Activated gamma-delta T cell (primary cell): ENCODE measurements around the gene MYO16.

Source experiments
- DNase-seq: peaks from one replicate; lab custom pipeline; 2025; lab: John Stamatoyannopoulos, UW
- total RNA-seq, 2 donors: gene quantifications; one replicate each; lab custom pipeline; 2026; lab: John Stamatoyannopoulos, UW

The MYO16 gene
- total RNA-seq: 1.1 to 1.9 reads per million in 2 donors

GRCh38 chr13:108629181-108629752 lies at the start of gene MYO16:
Gene MYO16, plus strand, starts transcription at chr13:108629611. Its CDS starts 234 bp downstream, at chr13:108629845.
- DNase-seq: no peak

DNA sequence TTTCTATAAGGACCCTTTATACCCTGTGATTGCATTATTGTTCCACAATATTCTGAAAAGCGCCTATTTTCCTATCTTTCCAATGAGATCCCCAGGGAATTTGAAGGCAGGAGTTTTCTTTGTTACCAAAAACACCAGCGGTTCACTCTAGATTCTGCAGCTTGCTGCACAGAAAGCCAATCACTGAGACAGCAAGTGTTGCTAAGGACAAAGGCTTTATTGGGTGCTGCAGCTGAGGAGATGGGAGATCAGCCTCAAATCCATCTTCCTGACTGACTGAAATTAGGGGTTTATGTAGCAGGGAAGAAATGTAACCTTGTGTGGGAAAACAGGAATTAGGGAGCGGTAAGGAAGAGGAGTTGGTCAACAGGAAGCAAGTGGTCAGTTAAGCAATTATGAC lies 42.6 kb upstream of the MYO16 start:
- DNase-seq: no peak

DNA sequence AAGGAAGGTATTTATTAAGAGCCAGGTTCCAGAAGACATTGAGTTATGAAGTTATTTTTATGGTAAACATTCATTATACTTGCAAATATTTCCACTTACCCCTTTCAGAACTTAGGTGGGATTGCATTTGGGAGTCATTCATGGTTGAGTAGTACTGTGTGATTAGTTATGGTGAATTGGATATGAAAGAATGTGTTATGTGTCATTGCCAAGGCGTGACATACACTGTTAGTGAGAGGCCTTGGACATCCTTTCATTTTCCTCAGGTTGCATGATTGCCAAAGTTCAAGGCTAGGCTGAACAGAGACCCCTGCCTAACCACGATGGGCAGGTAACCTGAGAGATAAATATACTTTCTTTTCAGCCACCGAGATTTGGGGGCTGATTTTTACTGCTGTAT lies 40.9 kb upstream of the MYO16 start:
- no peak for DNase-seq

DNA sequence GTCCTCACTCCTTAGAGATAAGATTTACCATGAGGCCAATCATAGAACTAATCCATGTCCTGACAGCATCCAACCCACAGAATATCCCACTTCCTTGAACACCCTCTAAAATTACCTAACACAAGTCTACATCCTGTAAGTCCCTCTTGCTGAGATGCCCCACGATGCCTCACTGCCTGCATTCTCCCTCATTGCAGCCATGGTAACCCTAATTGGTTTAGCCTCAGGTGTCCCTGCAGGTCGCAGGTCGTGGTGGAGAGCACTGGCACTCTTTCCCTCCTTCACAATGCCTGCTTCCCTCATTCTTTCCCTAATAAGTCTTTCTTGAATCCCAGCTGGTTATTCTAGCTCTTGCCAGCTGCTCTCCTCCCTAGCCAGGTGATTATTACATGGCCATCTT lies 35.3 kb upstream of the MYO16 start:
- no peak for DNase-seq

- no peak for DNase-seq
These were observed 33.8 kb upstream of the MYO16 start for GRCh38 chr13:108595436-108596274.

DNA sequence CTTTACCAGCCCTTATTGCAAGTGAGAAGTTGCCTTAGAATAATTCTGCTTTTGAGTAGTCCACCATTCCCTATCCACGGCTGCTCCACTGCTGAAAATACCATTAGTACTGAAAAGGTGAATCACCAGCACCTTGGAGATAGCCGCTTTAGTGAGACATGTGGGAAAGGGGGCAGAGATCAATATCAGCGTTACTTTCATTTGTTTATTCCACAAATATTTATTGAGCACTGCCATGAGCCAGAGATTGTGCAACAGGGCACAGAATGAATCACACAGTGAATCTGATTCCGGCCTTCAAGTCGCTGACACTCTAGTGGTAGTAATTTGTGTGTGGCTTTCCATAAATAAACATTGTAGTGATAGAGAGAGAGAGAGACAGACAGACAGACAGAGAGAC lies 31.5 kb upstream of the MYO16 start:
- no peak for DNase-seq

DNA sequence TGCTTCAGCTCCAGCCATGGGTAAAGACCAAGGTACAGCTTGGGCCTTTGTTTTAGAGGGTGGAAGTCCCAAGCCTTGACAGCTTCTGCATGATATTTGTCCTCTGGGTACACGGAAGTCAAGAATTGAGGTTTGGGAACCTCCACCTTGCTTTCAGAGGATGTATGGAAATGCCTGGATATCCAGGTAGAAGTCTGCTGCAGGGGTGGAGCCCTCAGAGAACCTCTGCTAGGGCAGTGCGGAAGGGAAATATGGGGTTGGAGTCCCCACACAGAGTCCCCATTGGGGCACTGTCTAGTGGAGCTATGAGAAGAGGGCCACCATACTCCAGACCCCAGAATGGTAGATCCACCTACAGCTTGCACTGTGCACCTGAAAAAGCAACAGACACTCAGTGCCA lies 23.0 kb upstream of the MYO16 start:
- no peak for DNase-seq

DNA sequence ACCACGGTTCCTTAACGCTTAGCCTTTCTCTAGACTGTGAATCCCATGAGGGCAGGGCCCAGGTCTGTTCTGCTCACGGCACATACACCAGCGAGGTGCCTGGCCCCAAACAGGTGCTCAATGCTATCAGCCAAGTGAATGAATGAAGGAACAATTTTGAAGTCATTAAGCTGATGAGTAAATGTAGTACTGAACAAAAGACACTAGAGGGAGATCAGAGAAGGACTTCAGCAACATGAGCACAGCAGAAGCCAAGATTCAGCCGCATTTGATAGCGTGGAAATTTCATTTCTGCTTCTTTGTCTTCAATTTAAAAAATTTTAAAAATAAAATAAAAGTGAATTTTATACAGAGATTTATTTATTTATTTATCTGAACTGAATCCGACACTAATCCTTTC lies 20.1 kb upstream of the MYO16 start:
- DNase-seq: no peak

DNA sequence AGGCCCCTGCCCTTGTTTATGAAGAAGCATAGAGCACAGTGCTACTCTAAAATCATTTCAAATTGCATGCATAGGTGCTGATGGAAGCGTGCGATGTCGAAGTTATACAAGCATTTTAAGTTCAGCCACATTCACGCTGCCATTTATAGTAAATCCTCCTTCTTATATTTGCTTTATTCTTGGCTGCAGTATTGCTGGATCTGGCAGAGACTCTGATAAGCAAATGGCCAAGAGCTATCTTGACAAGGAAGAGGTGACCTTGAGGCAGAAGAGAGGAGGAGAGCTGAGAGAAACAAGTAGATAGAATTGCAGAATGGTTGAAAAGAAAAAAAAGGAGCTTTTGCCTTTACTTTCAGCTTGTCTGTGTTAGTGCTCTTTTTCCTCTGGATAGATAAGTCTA lies 18.9 kb upstream of the MYO16 start:
- no peak for DNase-seq

GRCh38 chr13:108615241-108615640 lies 14.2 kb upstream of the MYO16 start:
- DNase-seq: no peak

- no peak for DNase-seq
These were observed 11.2 kb upstream of the MYO16 start for GRCh38 chr13:108618233-108618632.

- DNase-seq: no peak
These were observed 7.9 kb upstream of the MYO16 start for GRCh38 chr13:108621462-108621861.

DNA sequence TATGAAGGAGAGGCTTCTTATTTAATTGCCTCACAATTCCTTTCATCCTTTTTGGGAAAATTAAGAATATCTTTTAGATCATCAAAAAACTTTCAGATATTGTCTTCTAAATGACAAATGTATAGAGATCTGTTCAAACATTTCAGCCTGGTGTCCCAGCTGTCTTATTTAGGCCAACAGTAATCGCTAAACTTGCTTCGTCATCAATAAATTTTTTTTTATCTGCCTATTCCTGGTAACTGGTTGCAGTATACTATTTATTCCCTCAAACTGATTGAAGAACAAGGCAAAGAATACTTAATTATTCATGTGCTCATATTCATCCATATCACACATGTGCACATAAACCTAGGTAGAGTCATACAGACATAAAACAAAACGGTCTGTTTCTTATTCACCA lies 5.3 kb upstream of the MYO16 start:
- DNase-seq: no peak

GRCh38 chr13:108624979-108625378 lies 4.4 kb upstream of the MYO16 start:
- no peak for DNase-seq

- no peak for DNase-seq
These were observed 577 bp downstream of the MYO16 start for GRCh38 chr13:108629988-108630387.

GRCh38 chr13:108632649-108633167 lies 3.3 kb downstream of the MYO16 start:
- DNase-seq: no peak

- DNase-seq: no peak
These were observed 9.5 kb downstream of the MYO16 start for GRCh38 chr13:108638901-108639300.

DNA sequence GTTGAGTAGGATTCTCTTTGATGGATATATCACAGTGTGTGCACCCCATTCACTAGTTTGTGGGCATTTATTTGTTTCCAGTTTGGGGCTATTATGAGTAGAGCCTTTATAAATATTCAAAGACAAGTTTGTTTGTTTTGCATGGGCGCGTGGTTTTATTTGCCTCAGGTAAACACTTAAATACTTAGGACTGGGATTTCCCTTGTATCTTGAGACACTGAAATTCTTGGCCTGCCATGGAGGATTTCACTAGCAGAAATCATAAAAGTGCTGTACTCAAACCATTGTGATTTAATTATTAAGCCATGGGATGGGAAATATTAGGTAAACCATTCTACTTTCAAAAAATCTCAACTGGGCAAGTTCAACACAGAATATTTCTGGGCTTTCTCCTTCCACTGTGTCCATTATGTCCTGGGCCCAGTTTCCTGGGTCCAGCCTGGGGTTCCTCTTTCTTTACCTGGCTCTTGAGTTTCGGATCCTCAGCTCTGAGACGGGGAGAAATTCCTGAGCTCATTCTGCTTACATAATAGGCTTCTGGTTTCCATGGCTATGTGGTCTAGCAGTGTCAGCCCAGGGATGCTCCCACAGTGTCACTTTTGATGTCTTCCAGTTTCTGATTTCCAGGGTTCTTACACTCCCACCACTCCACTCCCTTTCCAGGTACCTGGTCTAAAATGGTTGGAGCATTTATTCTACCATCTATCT lies 14.4 kb downstream of the MYO16 start:
- DNase-seq: no peak

DNA sequence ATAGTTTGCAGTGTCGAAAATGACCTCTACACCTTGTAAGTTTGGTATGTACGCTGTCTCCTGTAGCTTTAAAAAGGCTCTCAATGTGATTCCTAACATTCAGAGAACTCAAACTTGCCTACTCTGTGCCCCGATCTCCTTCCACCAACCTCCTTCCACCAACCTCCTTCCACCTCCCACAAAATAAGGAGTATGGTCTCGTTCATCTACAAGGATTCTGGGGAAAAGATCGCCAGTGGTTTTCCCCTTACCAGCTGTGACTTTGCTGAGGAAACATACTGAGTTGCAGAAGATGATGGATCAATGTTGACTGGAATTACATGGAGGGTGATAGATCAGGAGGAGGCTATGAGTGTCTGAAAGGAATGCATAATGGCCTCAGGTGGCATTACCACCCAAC lies 16.0 kb downstream of the MYO16 start:
- no peak for DNase-seq

DNA sequence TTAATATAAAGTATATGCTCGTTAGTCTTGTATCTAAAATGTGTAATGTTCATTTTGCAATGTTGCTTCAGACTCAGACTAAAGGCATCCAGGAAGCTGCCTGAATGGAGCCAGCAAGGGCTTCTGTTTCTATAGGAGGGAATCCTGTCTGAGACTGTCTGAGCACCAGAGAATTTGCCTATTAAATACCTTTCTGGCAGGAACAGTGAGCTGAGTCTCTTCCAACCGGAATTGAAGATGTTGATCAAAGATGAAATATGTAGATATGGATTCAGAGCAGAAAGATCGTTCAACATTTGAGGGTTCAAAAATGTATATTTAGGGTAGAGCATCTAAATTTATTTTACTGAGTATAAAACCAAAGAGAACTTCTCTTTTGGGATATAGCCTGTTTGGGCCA lies 20.9 kb downstream of the MYO16 start:
- no peak for DNase-seq

- DNase-seq: no peak
These were observed 27.3 kb downstream of the MYO16 start for GRCh38 chr13:108656742-108657141.

DNA sequence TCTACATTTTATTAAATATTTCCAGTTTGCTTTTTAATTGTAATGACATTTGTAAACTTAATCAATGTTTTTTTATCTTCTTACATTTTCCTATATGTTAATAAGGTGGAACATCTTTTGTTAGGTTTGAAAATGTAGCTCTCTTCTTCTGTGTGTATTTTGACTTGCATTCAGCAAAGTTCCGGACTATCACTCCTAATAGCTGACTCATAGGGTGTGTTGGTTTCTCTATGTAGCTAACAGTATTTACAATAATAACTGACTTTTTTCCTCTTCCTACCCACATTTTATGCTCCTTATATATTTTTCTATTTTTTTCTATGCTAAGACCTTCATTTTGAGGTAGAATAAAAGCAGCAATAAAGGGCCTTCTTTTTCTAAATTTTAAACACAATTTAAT lies 28.1 kb downstream of the MYO16 start:
- DNase-seq: no peak

GRCh38 chr13:108662528-108662927 lies 33.1 kb downstream of the MYO16 start:
- no peak for DNase-seq
